Activated naive CD4-positive, alpha-beta T cell treated with Interleukin-2 at 50 U/mL for 16 hours (primary cell): ENCODE data around the gene TEX50.
"Not testable (repeated sequence)": the region's sequence is repeated elsewhere in the genome, so short reads cannot be mapped to it uniquely, and the experiment has no call there.

Experiments
- DNase-seq: peaks from one replicate; pipeline ENCODE4 v3.0.0-alpha.2; 2020

TEX50 gene, protein sequence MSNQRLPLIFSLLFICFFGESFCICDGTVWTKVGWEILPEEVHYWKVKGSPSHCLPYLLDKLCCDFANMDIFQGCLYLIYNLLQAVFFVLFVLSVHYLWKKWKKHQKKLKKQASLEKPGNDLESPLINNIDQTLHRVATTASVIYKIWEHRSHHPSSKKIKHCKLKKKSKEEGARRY

GRCh38 chr1:173635116-173635515 is at the start of gene TEX50:
TEX50 (plus strand) TSS chr1:173635338; CDS start chr1:173635522, 184 bp downstream.
- DNase-seq, result no peak

- DNase-seq, result no peak
These were observed 44.6 kb upstream of the TEX50 start for GRCh38 chr1:173590557-173590956.

DNA sequence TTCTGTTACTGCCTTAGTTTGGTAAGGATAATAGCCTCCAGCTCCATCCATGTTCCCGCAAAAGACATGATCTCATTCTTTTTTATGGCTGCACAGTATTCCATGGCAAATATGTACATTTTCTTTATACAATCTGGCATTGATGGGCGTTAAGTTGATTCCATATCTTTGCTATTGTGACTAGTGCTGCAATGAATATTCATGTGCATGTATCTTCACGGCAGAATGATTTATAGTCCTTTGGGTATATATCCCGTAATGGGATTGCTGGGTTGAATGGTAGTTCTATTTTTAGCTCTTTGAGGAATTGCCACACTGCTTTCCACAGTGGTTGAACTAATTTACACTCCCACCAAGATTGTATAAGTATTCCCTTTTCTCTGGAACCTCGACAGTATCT is 44.0 kb upstream of the TEX50 start:
- not testable (repeated sequence) for DNase-seq

- DNase-seq, result no peak
These were observed 38.9 kb upstream of the TEX50 start for GRCh38 chr1:173596097-173596825.

- DNase-seq, result no peak
These were observed 33.5 kb upstream of the TEX50 start for GRCh38 chr1:173601588-173601987.

GRCh38 chr1:173603056-173603591 is 32.0 kb upstream of the TEX50 start, which contains the start of gene SLC9C2:
SLC9C2 (minus strand) TSS chr1:173603072; CDS start chr1:173601776, 1,296 bp downstream.
- DNase-seq, result no peak

DNA sequence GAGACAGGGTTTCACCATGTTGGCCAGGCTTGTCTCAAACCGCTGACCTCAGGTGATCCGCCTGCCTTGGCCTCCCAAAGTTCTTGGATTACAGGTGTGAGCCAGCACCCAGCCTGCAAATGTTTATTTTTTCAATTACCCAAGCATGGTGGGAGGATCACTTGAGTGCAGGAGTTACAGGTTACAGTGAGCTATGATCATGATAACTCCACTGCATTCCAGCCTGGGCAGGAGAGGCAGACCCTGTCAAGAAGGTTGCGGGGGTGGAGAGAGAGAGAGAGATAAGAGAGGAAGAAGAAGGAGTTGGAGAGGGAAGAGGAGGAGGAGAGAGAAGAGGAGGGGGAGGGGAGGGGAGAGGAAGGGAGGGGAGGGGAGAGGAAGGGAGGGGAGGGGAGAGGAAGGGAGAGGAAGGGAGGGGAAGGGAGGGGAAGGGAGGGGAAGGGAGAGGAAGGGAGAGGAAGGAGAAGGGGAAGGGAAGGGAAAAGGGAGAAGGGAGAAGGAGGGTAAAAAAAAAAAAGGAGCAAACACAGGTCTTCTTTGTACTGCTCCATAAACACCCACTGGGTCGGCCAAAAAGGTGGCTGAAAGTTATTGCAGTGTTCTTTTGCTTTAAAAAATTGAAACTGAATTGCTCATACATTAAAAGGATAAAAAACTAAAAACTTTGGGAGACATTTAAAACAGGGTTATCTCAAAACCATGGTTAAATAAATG is 26.5 kb upstream of the TEX50 start:
- DNase-seq, result no peak

GRCh38 chr1:173613086-173613485 is 22.1 kb upstream of the TEX50 start:
- not testable (repeated sequence) for DNase-seq

DNA sequence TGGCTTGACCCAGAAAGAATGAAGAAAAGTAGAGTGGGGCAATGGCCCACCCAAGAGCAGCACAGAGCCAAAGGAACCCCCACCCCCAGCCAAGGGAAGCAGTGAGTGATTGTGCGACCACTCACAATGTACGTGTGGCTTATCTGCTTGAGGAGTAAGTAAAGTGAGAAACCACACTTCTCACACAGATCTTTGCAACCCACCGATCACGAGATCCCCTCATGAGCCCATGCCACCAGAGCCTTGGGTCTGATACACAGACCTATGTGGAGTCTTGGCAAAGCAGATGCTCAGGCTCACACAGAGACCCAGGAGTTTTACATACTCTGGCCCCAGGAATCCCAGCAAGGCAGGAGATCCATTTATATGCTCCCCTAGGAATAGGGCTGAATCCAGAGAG is 18.3 kb upstream of the TEX50 start:
- no peak for DNase-seq

GRCh38 chr1:173627269-173627668 is 7.9 kb upstream of the TEX50 start:
- no peak for DNase-seq

- DNase-seq, result no peak
These were observed 6.2 kb upstream of the TEX50 start for GRCh38 chr1:173628888-173629287.

DNA sequence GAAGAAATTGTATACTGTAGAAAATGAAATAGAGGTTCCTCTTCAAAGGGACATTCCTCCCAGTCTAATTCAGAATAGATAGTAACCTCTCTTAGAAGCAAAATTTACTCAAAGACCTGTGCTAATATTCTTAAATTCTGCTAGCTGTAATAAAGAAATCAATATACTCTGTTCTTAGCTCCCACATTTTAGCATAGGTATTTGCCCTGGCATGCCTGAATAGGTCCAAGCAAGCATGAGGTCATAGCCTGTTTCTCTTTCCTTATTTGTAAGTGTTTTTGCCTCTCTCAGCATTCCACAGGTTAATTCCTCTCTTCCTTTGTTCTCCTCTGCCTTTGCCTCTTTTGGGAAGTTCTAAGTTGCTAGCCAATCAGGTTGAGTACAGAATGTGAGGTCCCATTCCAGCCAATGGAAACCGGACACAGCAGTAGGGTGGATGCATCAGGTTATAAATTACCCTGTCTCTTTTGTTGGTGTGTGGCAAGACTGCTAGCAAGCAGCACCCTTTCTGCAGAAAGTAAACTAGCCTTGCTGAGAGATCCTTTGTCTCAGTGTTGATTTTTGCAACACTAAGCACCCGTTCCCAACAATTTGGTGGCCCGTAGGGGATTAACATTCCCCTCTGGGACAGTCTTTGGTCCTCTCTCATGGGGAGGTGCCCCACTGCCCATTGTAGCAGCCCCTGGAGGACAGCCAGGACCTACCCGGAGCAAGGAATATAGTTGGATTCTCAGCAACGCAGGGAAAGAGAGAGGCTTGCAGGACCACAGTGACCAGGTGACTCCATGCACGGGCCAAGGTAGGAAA is 2.3 kb downstream of the TEX50 start:
- not testable (repeated sequence) for DNase-seq

DNA sequence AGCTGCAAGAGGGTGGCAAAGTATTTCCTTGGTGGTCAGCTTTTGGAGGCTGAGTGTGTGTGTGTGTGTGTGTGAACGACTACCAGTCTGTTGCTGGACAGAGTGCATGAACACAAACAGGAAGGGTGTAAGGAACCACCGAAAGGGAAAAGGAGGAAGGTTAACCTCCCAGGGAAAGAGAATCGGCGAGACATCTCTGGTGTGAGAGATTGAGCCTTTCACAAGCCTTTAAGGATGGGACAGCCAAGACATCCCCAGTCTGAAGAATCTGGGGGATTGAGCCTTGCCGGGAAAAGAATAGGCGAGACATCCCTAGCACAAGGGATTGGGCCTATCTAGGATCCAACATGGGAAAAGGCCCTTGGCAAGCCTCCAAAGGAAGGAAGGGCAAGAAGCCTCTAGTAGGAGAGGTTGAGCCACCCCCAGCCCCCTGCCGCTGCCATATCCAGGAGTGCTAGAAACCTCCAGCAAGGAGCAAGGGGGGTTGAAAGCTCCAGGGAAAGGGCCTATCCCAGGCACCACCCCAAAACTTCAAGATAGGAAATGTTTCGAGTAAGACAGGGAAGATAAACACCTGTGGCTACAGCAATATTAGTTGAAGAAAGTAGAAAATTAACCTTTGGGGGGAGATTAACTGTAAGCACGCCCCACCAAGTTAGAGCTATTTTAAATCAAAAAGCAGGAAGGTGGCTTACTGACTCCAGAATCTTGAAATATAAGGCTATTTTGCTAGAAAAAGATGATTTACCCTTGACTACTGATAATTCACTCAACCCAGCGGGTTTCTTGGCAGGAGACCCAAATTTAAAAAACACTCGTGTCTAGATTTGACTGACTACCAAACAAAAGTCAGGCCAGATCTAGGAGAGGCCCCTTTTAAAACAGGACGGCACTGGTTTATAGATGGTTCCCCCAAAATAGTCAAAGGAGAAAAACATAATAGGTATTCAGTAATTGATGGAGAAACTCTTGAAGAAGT is 3.2 kb downstream of the TEX50 start:
- no peak for DNase-seq

GRCh38 chr1:173639102-173639501 is 4.0 kb downstream of the TEX50 start:
- no peak for DNase-seq

DNA sequence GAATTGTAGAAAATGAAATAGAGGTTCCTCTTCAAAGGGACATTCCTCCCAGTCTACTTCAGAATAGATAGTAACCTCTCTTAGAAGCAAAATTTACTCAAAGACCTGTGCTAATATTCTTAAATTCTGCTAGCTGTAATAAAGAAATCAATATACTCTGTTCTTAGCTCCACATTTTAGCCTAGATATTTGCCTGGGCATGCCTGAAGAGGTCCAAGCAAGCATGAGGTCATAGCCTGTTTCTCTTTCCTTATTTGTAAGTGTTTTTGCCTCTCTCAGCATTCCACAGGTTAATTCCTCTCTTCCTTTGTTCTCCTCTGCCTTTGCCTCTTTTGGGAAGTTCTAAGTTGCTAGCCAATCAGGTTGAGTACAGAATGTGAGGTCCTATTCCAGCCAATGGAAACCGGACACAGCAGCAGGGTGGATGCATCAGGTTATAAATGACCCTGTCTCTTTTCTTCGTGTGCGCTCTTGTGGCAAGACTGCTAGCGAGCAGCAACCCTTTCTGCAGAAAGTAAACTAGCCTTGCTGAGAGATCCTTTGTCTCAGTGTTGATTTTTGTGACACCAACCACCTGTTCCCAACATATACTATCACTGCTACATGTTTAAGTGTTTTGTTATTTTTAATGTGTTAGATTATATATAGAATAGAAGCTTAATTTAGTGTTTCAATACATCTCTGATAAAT is 7.5 kb downstream of the TEX50 start:
- not testable (repeated sequence) for DNase-seq

GRCh38 chr1:173646656-173647055 is 11.5 kb downstream of the TEX50 start:
- no peak for DNase-seq

GRCh38 chr1:173648880-173649605 is 13.9 kb downstream of the TEX50 start:
- no peak for DNase-seq

DNA sequence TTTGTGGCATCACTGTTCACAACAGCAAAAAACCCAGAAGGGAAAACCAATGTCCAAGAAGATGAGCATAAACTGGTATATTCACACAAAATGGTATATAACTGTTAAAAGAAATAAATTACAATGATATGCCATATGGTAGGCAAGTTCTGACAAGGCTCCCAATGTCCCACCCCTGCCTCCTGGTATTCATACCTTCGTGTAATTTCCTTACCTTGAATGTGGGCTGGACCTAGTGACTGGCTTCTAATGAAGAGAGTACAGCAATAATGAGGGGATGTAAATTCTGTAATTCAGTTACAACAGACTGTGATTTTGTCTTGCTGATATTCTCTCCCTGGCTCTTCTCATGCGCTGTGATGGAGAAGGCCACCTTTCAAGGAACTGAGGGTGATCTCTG is 25.2 kb downstream of the TEX50 start:
- DNase-seq, result no peak

GRCh38 chr1:173661271-173661670 is 26.1 kb downstream of the TEX50 start:
- DNase-seq, result no peak

GRCh38 chr1:173661763-173662162 is 26.6 kb downstream of the TEX50 start:
- DNase-seq, result no peak
